Mucosa of stomach (tissue), 1 donor: Measurements from ENCODE around the gene KPNA1.

Source experiments
- H3K27me3 ChIP-seq: one replicate; pipeline ENCODE4 v1.7.0; 2013; ENCODE audit warnings: mild to moderate bottlenecking, low read length; ENCODE audit not compliant: control insufficient read depth, insufficient read depth
- H3K36me3 ChIP-seq: one replicate; pipeline ENCODE4 v1.7.0; 2013; ENCODE audit warnings: low read length; ENCODE audit not compliant: control insufficient read depth, insufficient read depth
- H3K4me1 ChIP-seq: one replicate; pipeline ENCODE4 v1.7.0; 2013; ENCODE audit warnings: mild to moderate bottlenecking, low read length; ENCODE audit not compliant: control insufficient read depth, insufficient read depth
- H3K4me3 ChIP-seq: one replicate; pipeline ENCODE4 v1.7.0; 2013; ENCODE audit warnings: low read length
- H3K9ac ChIP-seq: one replicate; pipeline ENCODE4 v1.7.0; 2013; ENCODE audit warnings: mild to moderate bottlenecking, low read length, moderate library complexity
- H3K9me3 ChIP-seq: one replicate; pipeline ENCODE4 v1.7.0; 2013; ENCODE audit warnings: mild to moderate bottlenecking, low read length, moderate library complexity; ENCODE audit not compliant: control insufficient read depth
- donor health status: Pancreatic carcinoma.

The KPNA1 gene

GRCh38 chr3:122405015-122405414 lies 109.7 kb downstream of the KPNA1 start:
- Histone ChIP-seq H3K9me3 (no peaks in the 10 kb centered on the region), H3K27me3 (no peaks in the 10 kb centered on the region), H3K9ac (no peak overlapping the region), H3K4me3 (no peak overlapping the region), H3K4me1 (no peaks in the 10 kb centered on the region), H3K36me3 (peaks cover 5% of the 10 kb centered on the region)

- Histone ChIP-seq H3K4me1 (no peaks in the 10 kb centered on the region), H3K9me3 (no peaks in the 10 kb centered on the region), H3K36me3 (peaks cover 5% of the 10 kb centered on the region), H3K4me3 (no peak overlapping the region), H3K9ac (no peak overlapping the region), H3K27me3 (no peaks in the 10 kb centered on the region)
Measured at GRCh38 chr3:122403489-122403888, 111.2 kb downstream of the KPNA1 start.

GRCh38 chr3:122398920-122399319 lies 115.8 kb downstream of the KPNA1 start:
- no peaks in the 10 kb centered on the region for H3K9me3 ChIP-seq
- H3K27me3 ChIP-seq = no peaks in the 10 kb centered on the region
- no peak overlapping the region for H3K9ac ChIP-seq
- no peaks in the 10 kb centered on the region for H3K4me1 ChIP-seq
- no peak overlapping the region for H3K4me3 ChIP-seq
- H3K36me3 ChIP-seq = peaks cover 5% of the 10 kb centered on the region

DNA sequence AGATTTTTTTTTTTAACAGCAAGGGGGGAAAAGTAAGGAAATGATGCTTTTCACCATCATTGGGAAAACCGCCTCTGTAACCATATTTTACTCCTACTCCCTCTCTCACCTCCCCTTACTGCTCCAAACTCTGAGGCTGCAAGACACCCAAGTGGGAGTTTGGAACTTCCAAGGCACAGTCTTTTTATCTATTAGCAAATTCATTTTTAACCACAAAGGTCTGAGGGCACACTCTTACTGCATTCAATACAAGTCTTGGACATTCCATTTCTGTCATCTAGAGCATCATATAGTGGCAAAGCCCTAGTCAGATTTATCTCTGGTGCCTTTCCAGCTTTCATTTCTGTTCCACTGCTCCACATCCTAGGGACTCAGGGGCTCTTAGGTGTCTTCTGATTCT lies 117.5 kb downstream of the KPNA1 start:
- Histone ChIP-seq H3K9ac (no peak overlapping the region), H3K4me1 (no peaks in the 10 kb centered on the region), H3K27me3 (no peaks in the 10 kb centered on the region), H3K36me3 (no peaks in the 10 kb centered on the region), H3K9me3 (no peaks in the 10 kb centered on the region), H3K4me3 (no peak overlapping the region)

GRCh38 chr3:122396511-122396910 lies 118.2 kb downstream of the KPNA1 start:
- Histone ChIP-seq H3K4me3 (no peak overlapping the region), H3K36me3 (no peaks in the 10 kb centered on the region), H3K27me3 (no peaks in the 10 kb centered on the region), H3K9me3 (no peaks in the 10 kb centered on the region), H3K9ac (no peak overlapping the region), H3K4me1 (no peaks in the 10 kb centered on the region)

DNA sequence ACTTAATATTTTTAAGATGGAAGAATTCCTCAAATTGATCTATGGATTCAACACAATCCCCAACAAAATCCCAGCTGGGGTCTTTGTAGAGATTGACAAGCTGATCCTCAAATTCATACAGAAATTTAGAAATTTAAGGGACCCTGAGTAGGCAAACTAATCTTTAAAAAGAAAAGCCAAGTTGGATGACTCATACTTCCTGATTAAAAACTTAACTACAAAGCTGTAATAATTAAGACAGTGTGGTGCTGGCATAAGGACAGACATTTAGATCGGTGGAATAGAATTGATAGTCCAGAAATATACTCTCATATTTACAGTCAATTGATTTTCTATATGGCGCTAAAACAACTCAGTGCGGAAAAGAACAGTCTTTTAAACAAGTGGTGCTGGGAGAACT lies 119.2 kb downstream of the KPNA1 start:
- no peaks in the 10 kb centered on the region for H3K27me3 ChIP-seq
- H3K4me3 ChIP-seq = no peak overlapping the region
- no peaks in the 10 kb centered on the region for H3K9me3 ChIP-seq
- no peaks in the 10 kb centered on the region for H3K4me1 ChIP-seq
- H3K9ac ChIP-seq = no peak overlapping the region
- no peaks in the 10 kb centered on the region for H3K36me3 ChIP-seq

- Histone ChIP-seq H3K36me3 (no peaks in the 10 kb centered on the region), H3K4me1 (no peaks in the 10 kb centered on the region), H3K4me3 (no peak overlapping the region), H3K27me3 (no peaks in the 10 kb centered on the region), H3K9me3 (no peaks in the 10 kb centered on the region), H3K9ac (no peak overlapping the region)
Measured at GRCh38 chr3:122394173-122394572, 120.6 kb downstream of the KPNA1 start.

- H3K9me3 ChIP-seq = no peaks in the 10 kb centered on the region
- no peak overlapping the region for H3K4me3 ChIP-seq
- H3K27me3 ChIP-seq = no peaks in the 10 kb centered on the region
- H3K4me1 ChIP-seq = no peaks in the 10 kb centered on the region
- H3K36me3 ChIP-seq = no peaks in the 10 kb centered on the region
- no peak overlapping the region for H3K9ac ChIP-seq
Measured at GRCh38 chr3:122392868-122393844, 121.6 kb downstream of the KPNA1 start.

GRCh38 chr3:122391681-122392446 lies 122.9 kb downstream of the KPNA1 start:
- H3K36me3 ChIP-seq = no peaks in the 10 kb centered on the region
- no peak overlapping the region for H3K9ac ChIP-seq
- no peaks in the 10 kb centered on the region for H3K9me3 ChIP-seq
- H3K4me1 ChIP-seq = peaks cover under 1% of the 10 kb centered on the region
- no peaks in the 10 kb centered on the region for H3K27me3 ChIP-seq
- H3K4me3 ChIP-seq = no peak overlapping the region

DNA sequence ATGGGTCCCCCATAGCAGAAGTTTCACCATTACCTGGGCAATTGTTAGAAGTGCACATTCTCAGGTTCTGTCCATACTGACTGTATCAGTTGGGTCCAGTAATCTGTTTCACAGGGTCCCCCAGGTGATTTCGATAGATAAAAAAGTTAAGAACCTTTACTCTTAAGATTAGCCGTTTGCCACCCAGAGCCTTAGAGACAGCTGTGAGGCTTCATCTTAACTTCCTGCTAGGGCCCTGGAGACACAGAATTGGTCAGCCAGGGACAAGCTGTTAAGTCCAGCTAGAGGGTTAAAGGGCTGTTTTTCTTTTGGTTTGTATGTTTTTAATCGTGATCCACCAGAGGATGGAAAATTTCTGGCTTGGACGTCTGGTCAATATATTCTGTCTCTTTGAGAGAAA lies 124.1 kb downstream of the KPNA1 start:
- peaks cover 11% of the 10 kb centered on the region for H3K4me1 ChIP-seq
- H3K27me3 ChIP-seq = no peaks in the 10 kb centered on the region
- no peaks in the 10 kb centered on the region for H3K9me3 ChIP-seq
- no peaks in the 10 kb centered on the region for H3K36me3 ChIP-seq
- H3K9ac ChIP-seq = no peak overlapping the region
- H3K4me3 ChIP-seq = no peak overlapping the region

GRCh38 chr3:122389892-122390291 lies 124.8 kb downstream of the KPNA1 start:
- H3K9me3 ChIP-seq = no peaks in the 10 kb centered on the region
- no peak overlapping the region for H3K9ac ChIP-seq
- H3K27me3 ChIP-seq = no peaks in the 10 kb centered on the region
- peaks cover 12% of the 10 kb centered on the region for H3K4me1 ChIP-seq
- H3K4me3 ChIP-seq = no peak overlapping the region
- H3K36me3 ChIP-seq = no peaks in the 10 kb centered on the region

- H3K27me3 ChIP-seq = no peaks in the 10 kb centered on the region
- peaks cover 12% of the 10 kb centered on the region for H3K4me1 ChIP-seq
- H3K4me3 ChIP-seq = no peak overlapping the region
- H3K9ac ChIP-seq = no peak overlapping the region
- no peaks in the 10 kb centered on the region for H3K36me3 ChIP-seq
- no peaks in the 10 kb centered on the region for H3K9me3 ChIP-seq
Measured at GRCh38 chr3:122389197-122389596, 125.5 kb downstream of the KPNA1 start.
